Measurements from ENCODE around the gene LEPR. TPM values are rescaled to one million over a fixed set of nuclear protein-coding genes. Genes with fewer than 3 reads are reported as not detected.

Gene LEPR
- total RNA-seq, 1 donor from 2014 or later, result 8.9 TPM

DNA sequence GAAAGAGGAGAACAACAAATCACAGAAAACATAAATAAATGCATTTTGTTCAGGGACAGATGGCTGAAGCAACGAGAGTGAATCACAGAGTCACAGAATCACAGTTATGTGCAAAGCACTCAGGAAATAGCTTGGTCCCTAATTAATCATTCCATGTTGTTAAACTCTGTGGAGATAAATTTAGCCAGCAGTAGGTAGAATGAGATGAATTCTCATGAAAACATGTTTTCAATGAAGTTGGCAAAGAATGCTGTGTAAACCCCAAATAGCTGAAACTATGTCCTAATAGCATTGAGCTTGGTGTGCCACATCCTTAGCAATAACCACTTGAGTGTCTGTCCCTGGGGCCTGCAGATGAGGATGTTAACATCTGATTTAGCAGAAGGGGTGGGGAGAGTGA, 20.4 kb downstream of the LEPR start:
- Histone ChIP-seq H3K9me3 (ENCODE audit: insufficient read depth, low read depth, low read length) (no peaks in the 10 kb centered on the region), H2AFZ (ENCODE audit: low read depth, low read length) (no peak overlapping the region), H3K27me3 (ENCODE audit: insufficient read depth, low read length) (no peaks in the 10 kb centered on the region), H3K4me3 (ENCODE audit: insufficient read depth, low read depth, low read length) (no peak overlapping the region), H4K20me1 (ENCODE audit: insufficient read depth, low read length) (no peaks in the 10 kb centered on the region), H3K36me3 (ENCODE audit: insufficient read depth, low read length) (no peaks in the 10 kb centered on the region), H3K4me2 (ENCODE audit: low read length) (no peak overlapping the region), H3K9ac (ENCODE audit: low read length) (no peak overlapping the region), H3K4me1 (ENCODE audit: insufficient read depth, low read length) (peaks cover 3% of the 10 kb centered on the region), H3K27ac (ENCODE audit: low read depth, low read length) (no peak overlapping the region), H3K79me2 (ENCODE audit: insufficient read depth, low read length) (no peaks in the 10 kb centered on the region)
- FAIRE-seq, result peak; percentile 54
- TF ChIP-seq, protein P1, sequence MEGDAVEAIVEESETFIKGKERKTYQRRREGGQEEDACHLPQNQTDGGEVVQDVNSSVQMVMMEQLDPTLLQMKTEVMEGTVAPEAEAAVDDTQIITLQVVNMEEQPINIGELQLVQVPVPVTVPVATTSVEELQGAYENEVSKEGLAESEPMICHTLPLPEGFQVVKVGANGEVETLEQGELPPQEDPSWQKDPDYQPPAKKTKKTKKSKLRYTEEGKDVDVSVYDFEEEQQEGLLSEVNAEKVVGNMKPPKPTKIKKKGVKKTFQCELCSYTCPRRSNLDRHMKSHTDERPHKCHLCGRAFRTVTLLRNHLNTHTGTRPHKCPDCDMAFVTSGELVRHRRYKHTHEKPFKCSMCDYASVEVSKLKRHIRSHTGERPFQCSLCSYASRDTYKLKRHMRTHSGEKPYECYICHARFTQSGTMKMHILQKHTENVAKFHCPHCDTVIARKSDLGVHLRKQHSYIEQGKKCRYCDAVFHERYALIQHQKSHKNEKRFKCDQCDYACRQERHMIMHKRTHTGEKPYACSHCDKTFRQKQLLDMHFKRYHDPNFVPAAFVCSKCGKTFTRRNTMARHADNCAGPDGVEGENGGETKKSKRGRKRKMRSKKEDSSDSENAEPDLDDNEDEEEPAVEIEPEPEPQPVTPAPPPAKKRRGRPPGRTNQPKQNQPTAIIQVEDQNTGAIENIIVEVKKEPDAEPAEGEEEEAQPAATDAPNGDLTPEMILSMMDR (IDR thresholded peaks at IDR 0.05; ENCODE audit: insufficient read depth, low read depth, low read length), result no peak
- TF ChIP-seq EZH2 (IDR thresholded peaks at IDR 0.05; ENCODE audit: insufficient read depth, low read length), result no peak
- H3K4me3 Mint-ChIP-seq (ENCODE audit: unreplicated experiment), result no peak overlapping the region
- no peak overlapping the region for H3K27ac Mint-ChIP-seq (ENCODE audit: unreplicated experiment)
- H3K9me3 Mint-ChIP-seq (ENCODE audit: unreplicated experiment), result peaks cover 7% of the 10 kb centered on the region
- H3K36me3 Mint-ChIP-seq (ENCODE audit: low read depth, unreplicated experiment), result peaks cover 2% of the 10 kb centered on the region
- no peaks in the 10 kb centered on the region for H3K27me3 Mint-ChIP-seq (ENCODE audit: low read depth, unreplicated experiment)
- DNase-seq (ENCODE audit: low read depth), result peak; percentile 61
- H3K4me1 Mint-ChIP-seq (ENCODE audit: low read depth, unreplicated experiment), result peaks cover 10% of the 10 kb centered on the region

DNA sequence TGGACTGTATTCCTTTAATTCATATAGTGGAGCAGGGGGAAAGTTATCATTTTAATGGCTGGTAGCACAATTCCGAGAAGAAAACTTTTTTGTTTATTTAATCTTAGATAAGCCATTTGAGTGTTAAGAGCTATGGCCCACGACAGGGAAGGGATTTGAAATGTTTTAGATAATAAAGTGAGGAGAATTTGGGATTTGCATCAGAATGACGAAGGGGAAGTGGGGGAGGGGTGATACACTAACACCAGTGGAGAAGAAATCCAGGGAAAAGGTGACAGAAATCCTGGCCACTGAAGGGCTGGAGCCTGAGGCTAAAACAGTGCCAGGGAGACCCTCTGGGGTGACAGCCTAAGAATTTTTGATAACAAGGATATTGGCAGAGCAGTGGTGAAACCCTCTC, 21.0 kb downstream of the LEPR start:
- TF ChIP-seq, protein P1 (IDR thresholded peaks at IDR 0.05; ENCODE audit: insufficient read depth, low read depth, low read length), result no peak
- TF ChIP-seq EZH2 (IDR thresholded peaks at IDR 0.05; ENCODE audit: insufficient read depth, low read length), result no peak
- H3K9ac ChIP-seq (ENCODE audit: low read length), result no peak overlapping the region
- no peak overlapping the region for H2AFZ ChIP-seq (ENCODE audit: low read depth, low read length)
- no peaks in the 10 kb centered on the region for H3K79me2 ChIP-seq (ENCODE audit: insufficient read depth, low read length)
- H3K9me3 ChIP-seq (ENCODE audit: insufficient read depth, low read depth, low read length), result no peaks in the 10 kb centered on the region
- Mint-ChIP-seq H3K36me3 (ENCODE audit: low read depth, unreplicated experiment) (peaks cover 2% of the 10 kb centered on the region), H3K27me3 (ENCODE audit: low read depth, unreplicated experiment) (no peaks in the 10 kb centered on the region), H3K9me3 (ENCODE audit: unreplicated experiment) (peaks cover 7% of the 10 kb centered on the region), H3K4me1 (ENCODE audit: low read depth, unreplicated experiment) (peaks cover 7% of the 10 kb centered on the region), H3K27ac (ENCODE audit: unreplicated experiment) (no peak overlapping the region), H3K4me3 (ENCODE audit: unreplicated experiment) (no peak overlapping the region)
- no peaks in the 10 kb centered on the region for H3K27me3 ChIP-seq (ENCODE audit: insufficient read depth, low read length)
- H3K36me3 ChIP-seq (ENCODE audit: insufficient read depth, low read length), result no peaks in the 10 kb centered on the region
- peaks cover 3% of the 10 kb centered on the region for H3K4me1 ChIP-seq (ENCODE audit: insufficient read depth, low read length)
- H3K4me2 ChIP-seq (ENCODE audit: low read length), result no peak overlapping the region
- H3K27ac ChIP-seq (ENCODE audit: low read depth, low read length), result no peak overlapping the region
- no peak for FAIRE-seq
- no peaks in the 10 kb centered on the region for H4K20me1 ChIP-seq (ENCODE audit: insufficient read depth, low read length)
- no peak for DNase-seq (ENCODE audit: low read depth)
- H3K4me3 ChIP-seq (ENCODE audit: insufficient read depth, low read depth, low read length), result no peak overlapping the region

DNA sequence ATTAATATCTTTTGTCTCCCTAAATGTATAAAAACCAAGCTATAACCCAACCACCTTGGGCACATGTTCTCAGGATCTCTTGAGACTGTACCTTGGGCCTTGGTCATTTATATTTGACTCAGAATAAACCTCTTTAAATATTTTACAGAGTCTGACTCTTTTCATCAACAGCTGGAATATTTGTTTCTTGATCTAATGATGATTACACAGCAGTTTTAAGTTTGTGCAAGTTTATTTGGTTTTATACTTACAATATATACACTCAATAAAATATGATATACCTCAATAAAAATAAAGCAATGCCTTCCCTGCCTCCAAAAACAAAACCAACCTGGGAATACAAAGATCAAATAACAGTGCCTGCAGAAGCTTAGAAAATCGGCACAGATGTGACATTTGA, 22.0 kb downstream of the LEPR start:
- Mint-ChIP-seq H3K36me3 (ENCODE audit: low read depth, unreplicated experiment) (peaks cover 2% of the 10 kb centered on the region), H3K4me1 (ENCODE audit: low read depth, unreplicated experiment) (peaks cover 2% of the 10 kb centered on the region), H3K27ac (ENCODE audit: unreplicated experiment) (no peak overlapping the region), H3K27me3 (ENCODE audit: low read depth, unreplicated experiment) (no peaks in the 10 kb centered on the region), H3K9me3 (ENCODE audit: unreplicated experiment) (peaks cover 7% of the 10 kb centered on the region), H3K4me3 (ENCODE audit: unreplicated experiment) (no peak overlapping the region)
- Histone ChIP-seq H3K9ac (ENCODE audit: low read length) (no peak overlapping the region), H3K36me3 (ENCODE audit: insufficient read depth, low read length) (no peaks in the 10 kb centered on the region), H2AFZ (ENCODE audit: low read depth, low read length) (no peak overlapping the region), H3K9me3 (ENCODE audit: insufficient read depth, low read depth, low read length) (no peaks in the 10 kb centered on the region), H3K4me2 (ENCODE audit: low read length) (no peak overlapping the region), H3K79me2 (ENCODE audit: insufficient read depth, low read length) (no peaks in the 10 kb centered on the region), H3K27me3 (ENCODE audit: insufficient read depth, low read length) (no peaks in the 10 kb centered on the region), H3K4me3 (ENCODE audit: insufficient read depth, low read depth, low read length) (no peak overlapping the region), H4K20me1 (ENCODE audit: insufficient read depth, low read length) (no peaks in the 10 kb centered on the region), H3K4me1 (ENCODE audit: insufficient read depth, low read length) (peaks cover 3% of the 10 kb centered on the region), H3K27ac (ENCODE audit: low read depth, low read length) (no peak overlapping the region)
- no peak for TF ChIP-seq EZH2 (IDR thresholded peaks at IDR 0.05; ENCODE audit: insufficient read depth, low read length)
- TF ChIP-seq, protein P1 (IDR thresholded peaks at IDR 0.05; ENCODE audit: insufficient read depth, low read depth, low read length), result no peak
- no peak for DNase-seq (ENCODE audit: low read depth)
- no peak for FAIRE-seq

Measured in astrocyte (in vitro differentiated cells and primary cell).